ENCODE results near the gene C19orf18.
"Not testable (repeated sequence)": the region's sequence is repeated elsewhere in the genome, so short reads cannot be mapped to it uniquely, and the experiment has no call there.

C19orf18 gene

DNA sequence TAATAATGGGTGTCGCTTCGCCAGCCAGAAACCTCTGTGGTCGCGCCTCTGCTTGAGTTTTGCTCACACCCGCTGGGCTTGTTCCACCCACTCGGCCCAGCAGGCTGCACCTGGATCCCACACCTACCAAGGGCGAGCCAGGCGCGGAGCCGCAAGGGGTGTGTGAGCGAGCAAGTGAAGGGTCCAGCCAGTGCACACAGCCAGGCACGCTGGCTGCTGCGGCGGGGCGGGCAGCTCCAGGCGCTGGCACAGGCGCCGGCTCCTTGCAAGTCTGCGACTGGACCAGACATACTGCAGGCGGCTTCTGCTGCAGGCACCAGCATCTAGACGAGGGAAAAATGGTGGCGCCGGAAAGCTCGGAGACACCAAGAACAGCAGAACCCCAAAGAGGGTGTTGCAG lies 25.0 kb downstream of the C19orf18 start:
- Histone ChIP-seq H3K9me3 (ENCODE audit: control insufficient read depth, low read length) (no peaks in the 10 kb centered on the region), H3K4me3 (ENCODE audit: insufficient read depth, low read depth, low read length) (no peak overlapping the region), H3K4me1 (ENCODE audit: control insufficient read depth, insufficient read depth, low read length) (no peaks in the 10 kb centered on the region), H3K36me3 (ENCODE audit: control insufficient read depth, insufficient read depth, low read length) (no peaks in the 10 kb centered on the region), H3K27me3 (ENCODE audit: control insufficient read depth, insufficient read depth, low read length, poor library complexity, severe bottlenecking) (no peaks in the 10 kb centered on the region), H3K27ac (ENCODE audit: insufficient read depth, low read depth, low read length, poor library complexity, severe bottlenecking) (no peak overlapping the region)
- WGBS, 2 experiments = 93 to 94% methylated on average over 24 of the region's 24 CpGs

DNA sequence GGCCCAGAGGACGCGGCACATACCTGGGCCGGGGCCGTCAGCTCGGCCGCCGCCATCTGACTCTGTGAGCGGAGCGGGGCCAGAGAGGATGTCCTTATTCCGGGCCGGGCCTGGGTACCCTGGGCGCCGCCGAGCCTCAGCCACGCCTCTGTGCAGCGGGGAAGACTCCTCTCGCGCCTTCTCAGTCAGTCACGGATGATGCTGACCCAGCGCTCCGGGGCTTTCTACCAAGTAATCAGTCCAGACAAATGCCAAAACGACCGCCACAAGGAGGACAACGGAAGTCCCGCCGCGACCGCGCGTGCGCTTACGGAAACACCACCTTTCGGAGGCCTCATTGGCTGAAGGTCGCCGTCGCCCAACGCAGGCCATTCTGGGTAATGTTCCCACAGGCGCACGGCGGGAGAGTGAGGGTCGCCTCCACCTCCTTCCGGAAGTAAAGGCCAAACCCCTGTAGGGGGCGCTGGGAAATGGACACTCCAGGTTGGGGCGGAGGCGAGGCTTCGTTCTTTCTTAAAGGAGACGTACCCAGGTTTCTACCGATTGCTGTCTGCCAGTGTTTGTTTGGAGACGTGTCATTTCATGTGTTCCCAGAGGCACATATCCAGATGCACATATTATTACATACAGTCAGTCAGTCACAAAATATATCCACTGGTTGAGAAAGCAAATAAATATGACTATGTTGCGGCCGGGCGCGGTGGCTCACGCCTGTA lies 26.8 kb downstream of the C19orf18 start, which contains the start of gene ZNF256:
Gene ZNF256, minus strand, starts transcription at position 288 of the 716 bp plus-strand sequence. Its CDS starts 232 bp downstream, at position 56.
- Histone ChIP-seq H3K27me3 (ENCODE audit: control insufficient read depth, insufficient read depth, low read length, poor library complexity, severe bottlenecking) (no peaks in the 10 kb centered on the region), H3K9me3 (ENCODE audit: control insufficient read depth, low read length) (no peaks in the 10 kb centered on the region), H3K36me3 (ENCODE audit: control insufficient read depth, insufficient read depth, low read length) (peaks cover 8% of the 10 kb centered on the region), H3K4me3 (ENCODE audit: insufficient read depth, low read depth, low read length) (peak within 1 kb of the TSS; percentile 93), H3K27ac (ENCODE audit: insufficient read depth, low read depth, low read length, poor library complexity, severe bottlenecking) (peak within 1 kb of the TSS; percentile 67), H3K4me1 (ENCODE audit: control insufficient read depth, insufficient read depth, low read length) (no peaks in the 10 kb centered on the region)
- 9% methylated on average over 54 of the region's 54 CpGs for WGBS, 2 experiments

DNA sequence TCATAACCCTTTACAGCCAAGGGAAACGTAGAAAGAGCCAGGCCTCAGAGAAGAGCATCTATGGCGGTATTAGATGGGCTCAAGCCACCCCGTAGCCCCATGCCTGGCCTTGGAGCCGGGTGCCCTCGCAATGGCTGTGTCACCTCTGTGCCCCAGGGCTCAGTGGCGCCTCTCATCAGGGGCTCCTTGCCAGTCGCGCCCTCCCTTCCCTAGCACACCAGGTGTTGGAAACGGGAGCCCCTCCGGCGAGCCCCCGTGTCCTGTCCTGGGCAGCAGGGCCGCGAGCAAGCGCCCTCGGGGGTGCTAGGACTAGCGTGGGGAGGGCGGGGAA lies 27.3 kb downstream of the C19orf18 start:
- Histone ChIP-seq H3K27ac (ENCODE audit: insufficient read depth, low read depth, low read length, poor library complexity, severe bottlenecking) (peak overlapping the region; percentile 67), H3K4me3 (ENCODE audit: insufficient read depth, low read depth, low read length) (peak overlapping the region; percentile 93), H3K27me3 (ENCODE audit: control insufficient read depth, insufficient read depth, low read length, poor library complexity, severe bottlenecking) (no peaks in the 10 kb centered on the region), H3K36me3 (ENCODE audit: control insufficient read depth, insufficient read depth, low read length) (peaks cover 14% of the 10 kb centered on the region), H3K4me1 (ENCODE audit: control insufficient read depth, insufficient read depth, low read length) (no peaks in the 10 kb centered on the region), H3K9me3 (ENCODE audit: control insufficient read depth, low read length) (no peaks in the 10 kb centered on the region)
- 1 to 2% methylated on average over 18 of the region's 18 CpGs for WGBS, 2 experiments

DNA sequence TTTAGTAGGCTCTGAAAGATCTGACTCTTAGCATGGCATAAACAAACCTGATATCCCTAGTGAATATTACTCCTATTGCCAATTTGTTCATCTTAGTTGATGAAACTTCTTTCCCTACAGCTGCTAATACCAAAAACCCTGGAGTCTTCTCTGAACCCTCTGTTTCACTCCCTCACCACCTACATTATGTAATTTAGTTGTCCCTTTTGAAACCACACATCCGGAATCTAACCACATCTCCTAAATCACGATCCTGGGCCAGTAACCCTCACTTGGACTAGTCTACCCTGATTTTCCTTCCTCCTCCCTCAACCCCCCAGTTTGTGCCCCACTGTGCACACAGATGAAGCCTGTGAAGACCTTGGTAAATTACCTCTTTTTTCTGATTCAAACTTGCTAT lies 28.0 kb downstream of the C19orf18 start:
- no peaks in the 10 kb centered on the region for H3K27me3 ChIP-seq (ENCODE audit: control insufficient read depth, insufficient read depth, low read length, poor library complexity, severe bottlenecking)
- H3K9me3 ChIP-seq (ENCODE audit: control insufficient read depth, low read length) = no peaks in the 10 kb centered on the region
- peak overlapping the region; percentile 93 for H3K4me3 ChIP-seq (ENCODE audit: insufficient read depth, low read depth, low read length)
- 84 to 92% methylated on average over 2 of the region's 2 CpGs for WGBS, 2 experiments
- H3K36me3 ChIP-seq (ENCODE audit: control insufficient read depth, insufficient read depth, low read length) = peaks cover 20% of the 10 kb centered on the region
- H3K27ac ChIP-seq (ENCODE audit: insufficient read depth, low read depth, low read length, poor library complexity, severe bottlenecking) = no peak overlapping the region
- H3K4me1 ChIP-seq (ENCODE audit: control insufficient read depth, insufficient read depth, low read length) = no peaks in the 10 kb centered on the region

DNA sequence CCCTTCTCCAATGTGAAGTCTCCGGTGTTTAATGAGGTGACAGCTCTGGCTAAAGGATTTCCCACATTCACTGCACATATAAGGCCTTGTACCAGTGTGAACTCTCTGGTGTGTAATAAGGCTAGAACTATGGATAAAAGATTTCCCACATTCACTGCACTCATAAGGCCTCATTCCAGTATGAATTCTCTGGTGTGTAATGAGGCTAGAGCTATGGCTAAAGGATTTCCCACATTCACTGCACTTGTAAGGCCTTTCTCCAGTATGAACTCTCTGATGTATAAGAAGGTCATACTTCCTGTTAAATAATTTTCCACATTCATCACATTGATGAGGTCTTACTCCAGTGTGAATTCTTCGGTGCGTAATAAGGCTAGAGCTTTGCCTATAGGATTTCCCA lies 32.7 kb downstream of the C19orf18 start:
- Histone ChIP-seq H3K9me3 (ENCODE audit: control insufficient read depth, low read length) (no peaks in the 10 kb centered on the region), H3K4me3 (ENCODE audit: insufficient read depth, low read depth, low read length) (no peak overlapping the region), H3K27ac (ENCODE audit: insufficient read depth, low read depth, low read length, poor library complexity, severe bottlenecking) (no peak overlapping the region), H3K4me1 (ENCODE audit: control insufficient read depth, insufficient read depth, low read length) (no peaks in the 10 kb centered on the region), H3K36me3 (ENCODE audit: control insufficient read depth, insufficient read depth, low read length) (peaks cover 27% of the 10 kb centered on the region), H3K27me3 (ENCODE audit: control insufficient read depth, insufficient read depth, low read length, poor library complexity, severe bottlenecking) (no peaks in the 10 kb centered on the region)
- 95 to 97% methylated on average over 3 of the region's 3 CpGs for WGBS, 2 experiments

DNA sequence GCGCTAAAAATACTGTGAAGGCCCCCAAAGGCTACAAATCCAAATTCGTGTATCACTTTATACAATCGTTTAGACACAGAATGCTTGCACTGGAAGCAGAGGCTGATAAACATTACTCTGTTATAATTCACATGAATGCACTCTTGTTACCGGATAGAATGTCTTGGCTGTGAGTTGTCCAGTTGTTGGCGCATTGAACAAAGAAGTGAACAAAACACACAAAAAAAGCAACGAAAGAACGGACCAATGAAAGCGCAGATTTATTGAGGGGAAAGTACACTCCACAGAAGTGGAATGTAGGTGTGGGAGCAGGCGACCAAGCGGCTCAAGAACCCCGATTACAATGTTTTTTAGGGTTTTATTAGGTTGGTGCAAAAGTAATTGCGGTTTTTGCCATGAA lies 38.6 kb downstream of the C19orf18 start:
- H3K4me3 ChIP-seq (ENCODE audit: insufficient read depth, low read depth, low read length) = no peak overlapping the region
- WGBS, 2 experiments = 93 to 96% methylated on average over 12 of the region's 12 CpGs
- H3K27ac ChIP-seq (ENCODE audit: insufficient read depth, low read depth, low read length, poor library complexity, severe bottlenecking) = no peak overlapping the region
- peaks cover 5% of the 10 kb centered on the region for H3K9me3 ChIP-seq (ENCODE audit: control insufficient read depth, low read length)
- H3K36me3 ChIP-seq (ENCODE audit: control insufficient read depth, insufficient read depth, low read length) = peaks cover 35% of the 10 kb centered on the region
- no peaks in the 10 kb centered on the region for H3K4me1 ChIP-seq (ENCODE audit: control insufficient read depth, insufficient read depth, low read length)
- no peaks in the 10 kb centered on the region for H3K27me3 ChIP-seq (ENCODE audit: control insufficient read depth, insufficient read depth, low read length, poor library complexity, severe bottlenecking)

DNA sequence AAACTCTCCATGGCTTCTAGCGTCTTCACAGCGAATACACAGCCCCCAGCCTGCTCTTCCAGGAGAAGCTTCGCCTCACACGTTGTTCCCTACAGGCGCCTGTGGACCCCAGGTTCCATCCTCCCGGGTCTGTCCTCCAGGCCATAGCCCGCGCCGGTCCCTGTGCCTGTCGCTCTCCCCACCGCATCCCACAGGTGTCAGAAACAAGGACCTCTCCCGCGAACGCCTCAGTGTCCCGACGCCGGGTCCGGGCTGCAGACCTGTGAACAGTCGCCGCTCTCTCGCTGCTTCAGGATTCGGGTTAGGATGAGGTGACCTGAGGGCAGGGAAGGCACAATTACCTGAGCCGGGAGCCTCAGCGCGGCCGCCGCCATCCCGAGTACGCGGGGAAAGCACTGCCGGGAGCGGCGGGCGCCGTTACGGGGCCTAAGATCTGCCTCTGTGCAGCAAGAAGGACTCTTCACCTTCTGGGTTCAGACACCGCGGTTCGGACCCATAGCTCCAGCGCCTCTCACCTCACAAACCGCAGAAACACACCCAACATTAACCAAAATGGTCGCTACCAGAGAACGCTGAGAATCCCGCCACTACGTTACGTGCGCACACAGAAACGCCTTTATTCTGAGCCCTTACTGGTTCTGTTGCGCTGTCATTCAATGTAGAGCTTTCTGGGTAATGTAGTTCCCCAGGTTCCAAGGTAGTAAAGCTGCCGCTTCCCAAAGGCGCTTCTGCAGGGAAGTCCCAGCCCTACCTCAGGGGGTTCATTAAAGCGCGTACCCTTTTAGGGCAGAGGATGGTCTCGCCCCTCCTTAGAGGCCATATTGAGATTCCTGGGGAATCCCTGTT lies 39.3 kb downstream of the C19orf18 start, which contains the start of gene ZNF418:
Gene ZNF418, minus strand, starts transcription at position 583 of the 846 bp plus-strand sequence. CDS start 1,580 bp downstream, outside the sequence.
- 2% methylated on average over 54 of the region's 54 CpGs for WGBS, 2 experiments
- H3K4me3 ChIP-seq (ENCODE audit: insufficient read depth, low read depth, low read length) = peak within 1 kb of the TSS; percentile 85
- H3K4me1 ChIP-seq (ENCODE audit: control insufficient read depth, insufficient read depth, low read length) = no peaks in the 10 kb centered on the region
- peaks cover 9% of the 10 kb centered on the region for H3K9me3 ChIP-seq (ENCODE audit: control insufficient read depth, low read length)
- H3K36me3 ChIP-seq (ENCODE audit: control insufficient read depth, insufficient read depth, low read length) = peaks cover 41% of the 10 kb centered on the region
- H3K27ac ChIP-seq (ENCODE audit: insufficient read depth, low read depth, low read length, poor library complexity, severe bottlenecking) = no peak within 1 kb of the TSS
- H3K27me3 ChIP-seq (ENCODE audit: control insufficient read depth, insufficient read depth, low read length, poor library complexity, severe bottlenecking) = no peaks in the 10 kb centered on the region

DNA sequence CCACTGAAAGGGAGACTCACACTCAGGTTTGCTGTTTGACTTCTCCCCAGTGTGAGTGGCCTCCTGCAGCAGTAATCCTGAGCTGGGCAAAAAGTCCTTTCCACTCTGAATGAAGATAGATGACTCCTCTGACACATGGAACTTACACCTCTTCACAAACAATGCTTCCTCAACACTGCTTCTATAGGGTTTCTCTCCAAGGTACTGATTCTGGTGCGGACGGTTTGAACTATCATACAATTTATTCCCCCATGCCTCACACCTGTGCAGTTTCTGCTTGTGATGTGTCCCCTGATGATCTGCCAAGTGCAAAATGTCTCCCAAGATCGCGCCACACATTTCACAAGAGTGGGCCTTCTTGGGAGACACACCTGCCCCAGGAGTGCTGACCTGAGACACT lies 46.7 kb downstream of the C19orf18 start:
- H3K27me3 ChIP-seq (ENCODE audit: control insufficient read depth, insufficient read depth, low read length, poor library complexity, severe bottlenecking) = no peaks in the 10 kb centered on the region
- no peak overlapping the region for H3K27ac ChIP-seq (ENCODE audit: insufficient read depth, low read depth, low read length, poor library complexity, severe bottlenecking)
- WGBS, 2 experiments = 93 to 94% methylated on average over 4 of the region's 4 CpGs
- H3K4me3 ChIP-seq (ENCODE audit: insufficient read depth, low read depth, low read length) = no peak overlapping the region
- H3K4me1 ChIP-seq (ENCODE audit: control insufficient read depth, insufficient read depth, low read length) = no peaks in the 10 kb centered on the region
- H3K9me3 ChIP-seq (ENCODE audit: control insufficient read depth, low read length) = peaks cover 9% of the 10 kb centered on the region
- H3K36me3 ChIP-seq (ENCODE audit: control insufficient read depth, insufficient read depth, low read length) = peaks cover 86% of the 10 kb centered on the region

DNA sequence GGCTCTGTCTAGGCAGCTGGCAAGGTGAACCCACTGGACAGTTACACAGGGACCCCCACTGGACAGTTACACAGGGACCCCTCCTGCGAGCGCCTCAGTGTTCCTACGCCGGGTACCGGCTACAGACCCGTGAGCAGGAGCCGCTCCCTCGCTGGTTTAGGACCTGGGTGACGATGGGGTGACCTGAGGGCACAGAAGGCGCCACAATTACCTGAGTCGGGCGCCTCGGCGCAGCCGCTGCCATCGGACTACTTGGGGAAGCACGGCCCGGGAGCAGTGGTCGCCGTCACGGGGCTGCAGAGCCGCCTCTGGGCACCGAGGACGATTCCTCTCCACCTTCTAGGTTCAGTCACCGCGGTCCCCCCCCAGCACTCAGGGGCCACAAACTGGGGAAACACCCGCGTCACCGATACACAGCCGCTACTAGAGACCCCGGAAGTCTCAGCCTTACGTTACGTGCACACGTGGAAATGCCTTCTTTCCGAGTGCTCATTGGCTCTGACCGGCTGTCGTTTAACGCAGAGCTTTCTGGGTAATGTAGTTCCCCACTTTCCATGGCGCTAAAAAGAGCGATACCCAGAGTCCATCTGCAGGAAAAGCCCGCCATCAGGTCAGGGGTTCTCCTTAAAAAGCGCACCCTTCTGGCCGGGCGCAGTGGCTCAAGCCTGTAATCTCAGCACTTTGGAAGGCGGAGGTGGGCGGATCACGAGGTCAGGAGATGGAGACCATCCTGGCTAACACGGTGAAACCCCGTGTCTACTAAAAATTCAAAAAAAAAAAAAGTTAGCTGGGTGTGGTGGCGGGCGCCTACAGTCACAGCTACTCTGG lies 58.0 kb downstream of the C19orf18 start, which contains the start of gene ZNF417:
Gene ZNF417, minus strand, starts transcription at position 425 of the 828 bp plus-strand sequence. Its CDS starts 181 bp downstream, at position 244.
- H3K4me1 ChIP-seq (ENCODE audit: control insufficient read depth, insufficient read depth, low read length); H3K27me3 ChIP-seq (ENCODE audit: control insufficient read depth, insufficient read depth, low read length, poor library complexity, severe bottlenecking); H3K9me3 ChIP-seq (ENCODE audit: control insufficient read depth, low read length): not testable (repeated sequence)
- Histone ChIP-seq H3K4me3 (ENCODE audit: insufficient read depth, low read depth, low read length) (peak within 1 kb of the TSS; percentile 87), H3K27ac (ENCODE audit: insufficient read depth, low read depth, low read length, poor library complexity, severe bottlenecking) (peak within 1 kb of the TSS; percentile 60), H3K36me3 (ENCODE audit: control insufficient read depth, insufficient read depth, low read length) (peaks cover 13% of the 10 kb centered on the region)
- 1% methylated on average over 51 of the region's 51 CpGs for WGBS, 2 experiments

Data from ectodermal cell (in vitro differentiated cells).